GM13976 (cell line): ENCODE results near the gene SERTAD1.

Source experiments
- DNase-seq: peaks from one replicate; pipeline ENCODE4 v3.0.0; 2012; ENCODE audit warnings: low spot score
- in situ Hi-C: fragments of 300-500 bp; cut with MboI; formaldehyde crosslinking; loops from one replicate; pipeline ENCODE4 v1.12.0; 2022; ENCODE audit warnings: low sequenced_read_pairs, mixed read lengths, inconsistent platforms; ENCODE audit not compliant: unreplicated experiment
- TF ChIP-seq, protein P1 (sequence below): IDR thresholded peaks from 2 replicates; pipeline ENCODE4 v1.5.1; 2012; ENCODE audit warnings: borderline replicate concordance, mild to moderate bottlenecking; ENCODE audit not compliant: insufficient read depth; ENCODE audit errors: extremely low read depth, missing control alignments, control extremely low read depth

SERTAD1 gene, protein sequence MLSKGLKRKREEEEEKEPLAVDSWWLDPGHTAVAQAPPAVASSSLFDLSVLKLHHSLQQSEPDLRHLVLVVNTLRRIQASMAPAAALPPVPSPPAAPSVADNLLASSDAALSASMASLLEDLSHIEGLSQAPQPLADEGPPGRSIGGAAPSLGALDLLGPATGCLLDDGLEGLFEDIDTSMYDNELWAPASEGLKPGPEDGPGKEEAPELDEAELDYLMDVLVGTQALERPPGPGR

DNA sequence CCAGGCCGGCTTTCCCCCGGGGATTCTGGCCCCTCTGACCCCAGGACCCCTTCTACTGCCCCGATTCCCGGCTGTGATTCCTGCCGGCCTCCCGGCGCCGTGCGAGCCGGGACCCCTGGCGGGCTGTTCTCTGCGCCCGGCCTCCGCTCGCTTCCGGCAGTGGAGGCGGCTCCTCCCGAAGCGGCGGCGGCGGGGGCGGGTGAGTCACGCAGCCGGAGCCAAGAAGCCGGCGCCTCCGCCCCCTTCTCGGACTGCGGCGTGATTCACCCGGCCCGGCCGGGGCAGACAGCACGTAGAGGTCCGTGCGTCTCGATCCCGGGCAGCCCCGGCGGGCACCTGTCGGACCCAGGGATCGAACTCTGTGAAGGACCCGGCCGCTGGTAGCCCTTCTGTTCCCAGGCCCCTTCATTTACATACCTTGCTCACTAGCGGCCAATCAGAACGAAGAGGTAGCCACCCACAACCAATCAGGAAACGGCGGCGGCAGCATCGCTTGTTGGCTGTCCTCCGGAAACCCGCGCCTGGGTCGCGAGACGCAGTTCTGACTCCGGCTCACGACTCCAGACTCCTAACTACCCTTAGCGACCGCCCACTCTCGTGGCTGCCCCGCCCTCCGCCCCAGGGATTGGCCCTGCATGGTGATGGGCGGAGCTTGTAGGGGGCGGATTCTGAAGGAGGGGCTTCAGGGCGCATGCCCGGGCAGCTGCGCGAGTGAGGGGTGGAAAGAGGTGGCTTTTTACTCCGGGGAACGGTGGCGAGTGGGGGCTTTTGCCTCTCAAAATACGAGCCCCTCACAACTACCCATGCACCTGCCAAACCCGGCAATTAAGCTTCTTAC is at the start of gene SERTAD1:
Gene SERTAD1 (minus strand): TSS at position 543 of the 838 bp plus-strand sequence. CDS start 2,446 bp downstream, outside the sequence.
- TF ChIP-seq, protein P1, sequence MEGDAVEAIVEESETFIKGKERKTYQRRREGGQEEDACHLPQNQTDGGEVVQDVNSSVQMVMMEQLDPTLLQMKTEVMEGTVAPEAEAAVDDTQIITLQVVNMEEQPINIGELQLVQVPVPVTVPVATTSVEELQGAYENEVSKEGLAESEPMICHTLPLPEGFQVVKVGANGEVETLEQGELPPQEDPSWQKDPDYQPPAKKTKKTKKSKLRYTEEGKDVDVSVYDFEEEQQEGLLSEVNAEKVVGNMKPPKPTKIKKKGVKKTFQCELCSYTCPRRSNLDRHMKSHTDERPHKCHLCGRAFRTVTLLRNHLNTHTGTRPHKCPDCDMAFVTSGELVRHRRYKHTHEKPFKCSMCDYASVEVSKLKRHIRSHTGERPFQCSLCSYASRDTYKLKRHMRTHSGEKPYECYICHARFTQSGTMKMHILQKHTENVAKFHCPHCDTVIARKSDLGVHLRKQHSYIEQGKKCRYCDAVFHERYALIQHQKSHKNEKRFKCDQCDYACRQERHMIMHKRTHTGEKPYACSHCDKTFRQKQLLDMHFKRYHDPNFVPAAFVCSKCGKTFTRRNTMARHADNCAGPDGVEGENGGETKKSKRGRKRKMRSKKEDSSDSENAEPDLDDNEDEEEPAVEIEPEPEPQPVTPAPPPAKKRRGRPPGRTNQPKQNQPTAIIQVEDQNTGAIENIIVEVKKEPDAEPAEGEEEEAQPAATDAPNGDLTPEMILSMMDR, result peak; percentile 48
- in situ Hi-C loops, result no loop called here
- DNase-seq, result peak; percentile 99

DNA sequence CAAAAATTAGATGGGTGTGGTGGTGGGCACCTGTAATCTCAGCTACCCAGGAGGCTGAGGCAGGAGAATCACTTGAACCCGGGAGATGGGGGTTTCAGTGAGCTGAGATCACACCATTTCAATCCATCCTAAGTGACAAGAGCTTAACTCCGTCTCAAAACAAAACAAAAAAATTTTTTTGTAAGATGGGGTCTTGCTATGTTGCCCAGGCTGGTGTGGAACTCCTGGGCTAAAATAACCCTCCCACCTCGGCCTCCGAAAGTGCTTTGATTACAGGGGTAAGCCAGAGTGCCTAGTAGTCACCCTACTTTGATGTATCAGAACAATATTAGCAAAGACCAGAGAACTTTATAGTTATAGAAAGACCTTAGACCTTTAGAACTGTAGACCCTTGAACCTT is 48.9 kb upstream of the SERTAD1 start:
- DNase-seq, result no peak
- in situ Hi-C loops, result no loop called here
- TF ChIP-seq, protein P1, result no peak

DNA sequence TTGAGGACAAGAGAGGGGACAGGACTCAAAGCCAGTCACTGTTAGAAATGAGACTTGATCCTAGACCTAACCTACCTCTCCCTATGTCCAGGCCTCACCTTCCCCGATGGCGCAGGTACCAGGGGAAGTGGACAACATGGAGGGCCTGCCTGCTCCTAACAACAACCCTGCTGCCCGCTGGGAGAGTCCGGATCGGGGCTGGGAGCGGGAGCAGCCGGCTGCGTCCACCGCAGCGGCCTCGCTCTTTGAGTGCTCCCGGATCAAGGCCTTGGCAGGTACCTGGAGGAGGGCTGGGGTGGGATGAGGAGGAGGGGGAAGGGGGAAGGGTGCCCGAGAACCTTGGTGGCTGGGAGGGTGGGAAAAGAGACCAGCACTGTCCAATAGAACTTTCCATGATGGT is 46.7 kb upstream of the SERTAD1 start:
- in situ Hi-C loops, result no loop called here
- TF ChIP-seq, protein P1, result no peak
- DNase-seq, result no peak

DNA sequence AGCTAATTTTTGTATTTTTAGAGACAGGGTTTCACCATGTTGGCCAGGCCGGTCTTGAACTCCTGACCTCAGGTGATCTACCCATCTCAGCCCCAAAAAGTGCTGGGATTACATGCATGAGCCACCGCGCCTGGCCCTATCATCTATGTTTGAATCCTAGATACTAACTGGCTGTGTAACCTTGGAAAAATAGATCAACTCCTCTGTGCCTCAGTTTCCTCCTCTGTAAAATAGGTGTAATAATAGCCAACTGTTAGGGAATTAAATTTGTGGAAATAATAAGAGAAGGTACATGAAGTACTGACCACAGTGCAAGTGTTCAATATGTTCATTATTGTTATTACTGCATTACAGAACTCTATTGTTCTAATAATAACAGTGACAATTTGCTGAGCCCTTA is 45.3 kb upstream of the SERTAD1 start:
- no peak for DNase-seq
- in situ Hi-C loops, result no loop called here
- TF ChIP-seq, protein P1, result no peak

DNA sequence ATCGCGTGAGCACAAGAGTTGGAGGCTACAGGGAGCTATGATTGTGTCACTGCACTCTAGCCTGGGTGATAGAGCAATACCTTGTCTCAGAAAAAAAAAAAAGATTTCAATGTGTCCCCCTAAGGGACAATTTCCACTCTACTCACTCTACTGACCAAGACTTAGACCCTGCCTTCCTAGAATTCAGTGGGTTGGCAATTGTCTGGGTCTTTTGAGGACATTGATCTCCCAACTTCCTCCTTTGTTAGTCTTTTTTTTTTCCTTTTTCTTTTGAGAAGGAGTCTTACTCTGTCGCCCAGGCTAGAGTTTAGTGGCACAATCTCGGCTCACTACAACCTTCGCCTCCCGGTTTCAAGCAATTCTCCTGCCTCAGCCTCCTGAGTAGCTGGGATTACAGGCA is 43.2 kb upstream of the SERTAD1 start:
- TF ChIP-seq, protein P1, result no peak
- no peak for DNase-seq
- in situ Hi-C loops, result no loop called here

DNA sequence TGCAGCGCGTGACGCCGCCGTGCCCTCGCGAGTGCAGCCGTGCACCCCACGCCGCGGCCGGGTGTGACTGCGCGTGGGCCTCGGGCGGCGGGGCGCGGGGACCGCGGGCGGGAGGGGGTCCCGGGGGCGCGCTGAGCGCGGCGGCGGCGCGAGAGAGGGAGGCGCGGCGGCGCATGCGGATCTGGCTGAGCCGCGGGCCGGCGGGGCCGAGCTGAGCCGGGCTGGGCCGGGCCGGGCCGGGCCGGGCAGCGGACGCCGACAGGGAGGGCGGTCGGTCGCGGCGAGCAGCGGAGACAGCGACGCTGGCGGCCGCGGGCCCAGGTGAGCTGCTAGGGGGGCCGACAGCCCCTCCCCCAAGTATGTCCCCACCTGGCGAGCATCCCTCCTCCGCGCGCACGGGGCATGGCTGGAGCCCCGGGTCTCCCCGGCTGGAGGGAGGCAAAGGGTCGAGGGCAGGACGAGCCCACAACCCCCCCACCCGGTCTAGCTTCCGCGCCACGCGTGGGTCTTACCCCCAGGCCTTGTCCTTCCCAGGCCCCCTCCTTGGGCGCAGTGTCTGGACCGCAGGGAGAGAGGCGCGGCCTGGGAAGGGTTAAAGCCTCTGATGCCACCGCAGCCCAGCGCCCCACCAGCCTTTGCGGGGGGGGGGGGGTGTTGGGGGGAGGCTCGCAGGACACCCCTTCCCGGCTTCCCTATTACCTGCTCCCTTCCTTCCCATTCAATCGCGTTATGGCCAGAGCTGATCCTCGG is 41.4 kb upstream of the SERTAD1 start, which contains the start of gene SPTBN4:
Gene SPTBN4 (plus strand): TSS at position 17 of the 750 bp plus-strand sequence. CDS start 5,621 bp downstream, outside the sequence.
- TF ChIP-seq, protein P1, result no peak
- no peak for DNase-seq
- in situ Hi-C loops, result no loop called here
